ENCODE results near the gene TMEM87B. TPM values are rescaled to one million over a fixed set of nuclear protein-coding genes. Genes with fewer than 3 reads are reported as not detected.

TMEM87B gene
- total RNA-seq, 2 donors from 2014 or later, result 21.5 to 60.7 TPM

DNA sequence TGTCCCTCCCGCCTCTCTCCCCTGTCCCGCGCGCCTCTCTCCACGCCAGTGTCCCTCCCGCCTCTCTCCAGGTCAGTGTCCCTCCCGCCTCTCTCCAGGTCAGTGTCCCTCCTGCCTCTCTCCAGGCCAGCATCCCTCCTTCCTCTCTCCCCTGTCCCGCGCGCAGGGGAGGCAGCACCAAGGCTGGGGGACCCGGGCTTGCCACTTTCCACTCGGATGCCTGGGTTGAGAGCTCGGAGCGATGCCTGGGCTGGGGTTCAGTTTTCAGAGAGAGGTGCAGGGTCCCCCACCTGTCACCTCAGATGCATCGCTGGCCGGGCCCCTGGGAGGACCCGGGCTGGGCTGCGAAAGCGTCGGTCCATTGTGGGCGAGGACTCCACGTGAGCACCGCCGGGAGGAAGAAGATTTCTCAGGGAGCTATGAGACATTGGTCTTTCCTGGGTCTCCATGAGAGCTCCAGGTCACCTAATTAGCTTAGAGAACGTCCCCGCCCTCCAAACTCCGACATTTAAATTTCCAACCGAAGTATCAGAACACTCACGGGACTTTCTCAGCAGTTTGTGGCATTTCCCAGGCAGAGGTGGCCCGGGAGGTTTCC is 85.2 kb downstream of the TMEM87B start:
- no peak for TF ChIP-seq POLR2AphosphoS5 (IDR thresholded peaks at IDR 0.05)
- TF ChIP-seq, protein P1, sequence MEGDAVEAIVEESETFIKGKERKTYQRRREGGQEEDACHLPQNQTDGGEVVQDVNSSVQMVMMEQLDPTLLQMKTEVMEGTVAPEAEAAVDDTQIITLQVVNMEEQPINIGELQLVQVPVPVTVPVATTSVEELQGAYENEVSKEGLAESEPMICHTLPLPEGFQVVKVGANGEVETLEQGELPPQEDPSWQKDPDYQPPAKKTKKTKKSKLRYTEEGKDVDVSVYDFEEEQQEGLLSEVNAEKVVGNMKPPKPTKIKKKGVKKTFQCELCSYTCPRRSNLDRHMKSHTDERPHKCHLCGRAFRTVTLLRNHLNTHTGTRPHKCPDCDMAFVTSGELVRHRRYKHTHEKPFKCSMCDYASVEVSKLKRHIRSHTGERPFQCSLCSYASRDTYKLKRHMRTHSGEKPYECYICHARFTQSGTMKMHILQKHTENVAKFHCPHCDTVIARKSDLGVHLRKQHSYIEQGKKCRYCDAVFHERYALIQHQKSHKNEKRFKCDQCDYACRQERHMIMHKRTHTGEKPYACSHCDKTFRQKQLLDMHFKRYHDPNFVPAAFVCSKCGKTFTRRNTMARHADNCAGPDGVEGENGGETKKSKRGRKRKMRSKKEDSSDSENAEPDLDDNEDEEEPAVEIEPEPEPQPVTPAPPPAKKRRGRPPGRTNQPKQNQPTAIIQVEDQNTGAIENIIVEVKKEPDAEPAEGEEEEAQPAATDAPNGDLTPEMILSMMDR (IDR thresholded peaks at IDR 0.05), result no peak
- TF ChIP-seq POLR2A (IDR thresholded peaks at IDR 0.05), result no peak
- no peak overlapping the region for H3K27ac ChIP-seq

GRCh38 chr2:112140899-112141625 is 86.0 kb downstream of the TMEM87B start:
- Histone ChIP-seq H3K36me3 (no peaks in the 10 kb centered on the region), H3K27me3 (replicated peaks; ENCODE audit: insufficient read depth) (no peaks in the 10 kb centered on the region), H3K27ac (no peak overlapping the region), H3K9me3 (no peaks in the 10 kb centered on the region), H3K4me3 (no peak overlapping the region), H3K4me1 (replicated peaks) (no peaks in the 10 kb centered on the region)
- TF ChIP-seq POLR2AphosphoS5 (IDR thresholded peaks at IDR 0.05) (no peak), POLR2A (IDR thresholded peaks at IDR 0.05) (no peak)
- TF ChIP-seq, protein P1 (IDR thresholded peaks at IDR 0.05), result no peak
- WGBS, result 80% methylated on average over 20 of the region's 20 CpGs
- intact Hi-C loops (cut with DNase I), result no loop called here
- no peak for DNase-seq (ENCODE audit: low spot score)

More for the DNA sequence above, 85.2 kb downstream of the TMEM87B start:
- Histone ChIP-seq H3K4me3 (no peak overlapping the region), H3K9me3 (no peaks in the 10 kb centered on the region), H3K27me3 (replicated peaks; ENCODE audit: insufficient read depth) (no peaks in the 10 kb centered on the region), H3K4me1 (replicated peaks) (no peaks in the 10 kb centered on the region), H3K36me3 (no peaks in the 10 kb centered on the region)
- 27% methylated on average over 30 of the region's 30 CpGs for WGBS
- DNase-seq (ENCODE audit: low spot score), result no peak
- intact Hi-C loops (cut with DNase I), result no loop called here

GRCh38 chr2:112141626-112142007 is 86.5 kb downstream of the TMEM87B start:
- Histone ChIP-seq H3K27ac (no peak overlapping the region), H3K4me1 (replicated peaks) (no peaks in the 10 kb centered on the region), H3K4me3 (no peak overlapping the region), H3K9me3 (no peaks in the 10 kb centered on the region), H3K27me3 (replicated peaks; ENCODE audit: insufficient read depth) (no peaks in the 10 kb centered on the region), H3K36me3 (no peaks in the 10 kb centered on the region)
- DNase-seq (ENCODE audit: low spot score), result no peak
- WGBS, result 80% methylated on average over 7 of the region's 7 CpGs
- TF ChIP-seq, protein P1 (IDR thresholded peaks at IDR 0.05), result no peak
- no peak for TF ChIP-seq POLR2AphosphoS5 (IDR thresholded peaks at IDR 0.05)
- no peak for TF ChIP-seq POLR2A (IDR thresholded peaks at IDR 0.05)
- intact Hi-C loops (cut with DNase I), result no loop called here

DNA sequence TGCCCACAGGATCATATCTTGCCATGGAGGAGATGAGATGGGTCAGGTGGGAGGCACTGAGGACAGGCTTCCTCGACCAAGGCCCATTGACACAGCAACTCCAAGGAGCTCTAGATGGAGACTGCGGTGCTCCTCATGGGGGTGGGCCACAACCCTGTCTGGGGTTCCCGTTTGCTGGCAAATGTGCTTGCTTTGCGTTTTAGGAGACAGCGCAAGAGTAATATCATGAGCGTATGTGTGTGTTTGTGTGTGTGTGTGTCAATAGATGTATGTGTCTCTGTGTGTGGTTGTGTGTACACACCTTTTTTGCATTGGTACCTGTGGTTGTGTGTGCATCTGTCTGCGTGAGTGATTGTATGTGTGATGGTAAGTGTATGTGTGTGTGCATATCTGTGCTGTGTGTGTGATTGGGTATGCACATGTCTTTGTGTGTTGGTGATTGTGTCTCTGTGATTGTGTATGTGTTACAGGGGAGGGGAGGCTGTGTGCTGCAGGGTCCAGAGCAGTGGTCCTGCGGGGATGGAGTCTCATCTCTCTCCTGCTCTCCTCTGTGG is 87.5 kb downstream of the TMEM87B start:
- DNase-seq (ENCODE audit: low spot score), result no peak
- Histone ChIP-seq H3K4me1 (replicated peaks) (no peaks in the 10 kb centered on the region), H3K27ac (no peak overlapping the region), H3K4me3 (no peak overlapping the region), H3K9me3 (no peaks in the 10 kb centered on the region), H3K36me3 (no peaks in the 10 kb centered on the region), H3K27me3 (replicated peaks; ENCODE audit: insufficient read depth) (no peaks in the 10 kb centered on the region)
- intact Hi-C loops (cut with DNase I), result no loop called here
- TF ChIP-seq POLR2AphosphoS5 (IDR thresholded peaks at IDR 0.05) (no peak), POLR2A (IDR thresholded peaks at IDR 0.05) (no peak)
- TF ChIP-seq, protein P1 (IDR thresholded peaks at IDR 0.05), result no peak
- 90% methylated on average over 8 of the region's 8 CpGs for WGBS
